ENCODE results near the gene NFIX. TPM values are rescaled to one million over a fixed set of nuclear protein-coding genes. Genes with fewer than 3 reads are reported as not detected.

The NFIX gene
- polyA plus RNA-seq, 1 donor (not counting 4 experiments of a cell fraction or from before 2014, with no cell fraction given) = 5.2 TPM

DNA sequence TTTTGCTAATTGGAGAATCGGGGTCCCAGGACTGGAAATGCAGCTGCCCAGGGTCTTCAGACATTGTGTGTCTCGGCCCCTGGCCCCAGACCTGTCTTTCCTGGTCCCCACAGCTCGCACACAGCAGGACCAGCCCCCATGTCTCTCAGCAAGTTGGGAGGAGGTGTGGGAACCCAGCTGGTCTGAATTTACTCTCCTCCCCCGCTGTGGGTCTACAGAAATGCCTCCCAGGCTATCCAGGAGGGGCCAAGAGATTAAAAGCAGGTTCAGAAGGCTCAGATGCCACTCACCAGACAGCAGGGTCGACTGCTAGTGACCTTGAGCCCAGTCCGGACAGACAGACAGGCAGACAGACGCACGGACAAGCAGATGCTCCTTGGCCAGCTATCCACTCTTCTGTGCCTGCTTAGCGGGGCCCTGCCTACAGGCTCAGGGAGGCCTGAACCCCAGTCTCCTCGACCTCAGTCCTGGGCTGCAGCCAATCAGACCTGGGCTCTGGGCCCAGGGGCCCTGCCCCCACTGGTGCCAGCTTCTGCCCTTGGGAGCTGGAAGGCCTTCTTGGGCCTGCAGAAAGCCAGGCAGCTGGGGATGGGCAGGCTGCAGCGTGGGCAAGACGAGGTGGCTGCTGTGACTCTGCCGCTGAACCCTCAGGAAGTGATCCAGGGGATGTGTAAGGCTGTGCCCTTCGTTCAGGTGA lies 25.8 kb upstream of the NFIX start, which contains the start of gene DAND5:
TSS of gene DAND5 (plus strand) at position 285 of the 697 bp plus-strand sequence. CDS start at position 370, 85 bp downstream.
- H4K20me1 ChIP-seq (ENCODE audit: control insufficient read depth, extremely low read depth, insufficient read depth, low read length) = no peaks in the 10 kb centered on the region
- no peak for FAIRE-seq
- H2AFZ ChIP-seq (ENCODE audit: control insufficient read depth, low read length) = no peak within 1 kb of the TSS
- no peak for DNase-seq (ENCODE audit: low read depth, low spot score)
- peaks cover 4% of the 10 kb centered on the region for H3K4me1 ChIP-seq (ENCODE audit: control insufficient read depth, extremely low read depth, insufficient read depth, low read length)
- H3K27me3 ChIP-seq (ENCODE audit: control insufficient read depth, extremely low read depth, insufficient read depth, low read length) = no peaks in the 10 kb centered on the region
- no peak for TF ChIP-seq EZH2 (IDR thresholded peaks at IDR 0.05; ENCODE audit: low read length)
- TF ChIP-seq, protein P1, sequence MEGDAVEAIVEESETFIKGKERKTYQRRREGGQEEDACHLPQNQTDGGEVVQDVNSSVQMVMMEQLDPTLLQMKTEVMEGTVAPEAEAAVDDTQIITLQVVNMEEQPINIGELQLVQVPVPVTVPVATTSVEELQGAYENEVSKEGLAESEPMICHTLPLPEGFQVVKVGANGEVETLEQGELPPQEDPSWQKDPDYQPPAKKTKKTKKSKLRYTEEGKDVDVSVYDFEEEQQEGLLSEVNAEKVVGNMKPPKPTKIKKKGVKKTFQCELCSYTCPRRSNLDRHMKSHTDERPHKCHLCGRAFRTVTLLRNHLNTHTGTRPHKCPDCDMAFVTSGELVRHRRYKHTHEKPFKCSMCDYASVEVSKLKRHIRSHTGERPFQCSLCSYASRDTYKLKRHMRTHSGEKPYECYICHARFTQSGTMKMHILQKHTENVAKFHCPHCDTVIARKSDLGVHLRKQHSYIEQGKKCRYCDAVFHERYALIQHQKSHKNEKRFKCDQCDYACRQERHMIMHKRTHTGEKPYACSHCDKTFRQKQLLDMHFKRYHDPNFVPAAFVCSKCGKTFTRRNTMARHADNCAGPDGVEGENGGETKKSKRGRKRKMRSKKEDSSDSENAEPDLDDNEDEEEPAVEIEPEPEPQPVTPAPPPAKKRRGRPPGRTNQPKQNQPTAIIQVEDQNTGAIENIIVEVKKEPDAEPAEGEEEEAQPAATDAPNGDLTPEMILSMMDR (optimal IDR thresholded peaks at IDR 0.05 in 1 of 3, IDR thresholded peaks at IDR 0.05 in 1 of 3, conservative IDR thresholded peaks at IDR 0.05 in 1 of 3; ENCODE audit: extremely low read depth in 1 of 3, insufficient read depth in 2 of 3, low read length in 3 of 3) = no peak
- H3K79me2 ChIP-seq (ENCODE audit: control insufficient read depth, insufficient read depth, low read length) = no peaks in the 10 kb centered on the region
- no peaks in the 10 kb centered on the region for H3K36me3 ChIP-seq (ENCODE audit: control insufficient read depth in 2 of 2, extremely low read depth in 1 of 2, insufficient read depth in 2 of 2, low read length in 2 of 2)
- H3K9ac ChIP-seq (ENCODE audit: control insufficient read depth, extremely low read depth, insufficient read depth, low read length) = no peak within 1 kb of the TSS
- H3K4me2 ChIP-seq (ENCODE audit: control insufficient read depth, extremely low read depth, insufficient read depth, low read depth, low read length) = no peak within 1 kb of the TSS
- H3K9me3 ChIP-seq (ENCODE audit: control insufficient read depth, low read depth, low read length) = no peaks in the 10 kb centered on the region
- no peak within 1 kb of the TSS for H3K4me3 ChIP-seq (ENCODE audit: control insufficient read depth in 2 of 3, extremely low read depth in 1 of 3, insufficient read depth in 2 of 3, low read depth in 1 of 3, low read length in 3 of 3)
- H3K9me1 ChIP-seq (ENCODE audit: control insufficient read depth, extremely low read depth, insufficient read depth, low read length) = no peaks in the 10 kb centered on the region
- dilution Hi-C loops (cut with MboI; ENCODE audit: extremely low pct_ligation_motif_present, low sequenced_read_pairs) = no loop called here
- H3K27ac ChIP-seq (ENCODE audit: control insufficient read depth, insufficient read depth, low read length) = no peak within 1 kb of the TSS

DNA sequence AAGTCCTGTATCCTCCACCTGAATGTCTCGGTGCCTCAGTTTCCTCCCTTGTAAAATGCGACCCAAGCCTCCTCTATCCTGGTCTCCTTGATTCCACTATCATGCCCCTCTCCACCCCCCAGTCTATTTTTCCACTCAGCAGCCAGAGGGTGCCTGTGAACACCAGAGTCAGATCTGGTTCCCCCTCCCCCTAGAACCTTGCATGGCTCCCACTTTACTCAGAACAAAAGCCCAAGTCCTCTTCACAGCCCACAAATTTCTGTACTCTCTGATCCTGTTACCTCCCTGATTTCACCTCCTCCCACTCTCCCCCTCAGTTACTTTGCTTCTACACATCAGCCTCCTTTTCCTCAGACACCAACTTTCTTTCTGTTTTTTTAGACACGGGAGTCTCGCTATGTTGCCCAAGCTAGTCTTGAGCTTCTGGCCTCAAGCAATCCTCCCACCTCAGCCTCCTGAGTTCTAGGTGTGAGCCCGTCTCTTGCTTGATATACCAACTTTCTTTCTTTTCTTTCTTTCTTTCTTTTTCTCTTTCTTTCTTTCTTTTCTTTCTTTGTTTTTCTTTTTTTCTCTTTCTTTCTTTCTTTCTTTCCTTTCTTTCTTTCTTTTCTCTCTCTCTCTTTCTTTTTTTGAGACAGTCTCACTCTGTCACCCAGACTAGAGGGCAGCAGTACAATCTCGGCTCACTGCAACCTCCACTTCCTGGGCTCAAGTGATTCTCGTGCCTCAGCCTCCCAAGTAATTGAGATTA lies 25.0 kb upstream of the NFIX start:
- Histone ChIP-seq H3K4me3 (ENCODE audit: control insufficient read depth in 2 of 3, extremely low read depth in 1 of 3, insufficient read depth in 2 of 3, low read depth in 1 of 3, low read length in 3 of 3) (no peak overlapping the region), H3K9me3 (ENCODE audit: control insufficient read depth, low read depth, low read length) (no peaks in the 10 kb centered on the region), H2AFZ (ENCODE audit: control insufficient read depth, low read length) (no peak overlapping the region), H3K79me2 (ENCODE audit: control insufficient read depth, insufficient read depth, low read length) (no peaks in the 10 kb centered on the region), H3K4me1 (ENCODE audit: control insufficient read depth, extremely low read depth, insufficient read depth, low read length) (peaks cover 2% of the 10 kb centered on the region), H3K27me3 (ENCODE audit: control insufficient read depth, extremely low read depth, insufficient read depth, low read length) (no peaks in the 10 kb centered on the region), H3K9ac (ENCODE audit: control insufficient read depth, extremely low read depth, insufficient read depth, low read length) (no peak overlapping the region), H3K4me2 (ENCODE audit: control insufficient read depth, extremely low read depth, insufficient read depth, low read depth, low read length) (no peak overlapping the region), H3K9me1 (ENCODE audit: control insufficient read depth, extremely low read depth, insufficient read depth, low read length) (no peaks in the 10 kb centered on the region), H3K36me3 (ENCODE audit: control insufficient read depth in 2 of 2, extremely low read depth in 1 of 2, insufficient read depth in 2 of 2, low read length in 2 of 2) (no peaks in the 10 kb centered on the region), H3K27ac (ENCODE audit: control insufficient read depth, insufficient read depth, low read length) (no peak overlapping the region), H4K20me1 (ENCODE audit: control insufficient read depth, extremely low read depth, insufficient read depth, low read length) (no peaks in the 10 kb centered on the region)
- dilution Hi-C loops (cut with MboI; ENCODE audit: extremely low pct_ligation_motif_present, low sequenced_read_pairs) = no loop called here
- FAIRE-seq (no peak), DNase-seq (ENCODE audit: low read depth, low spot score) (no peak)
- TF ChIP-seq, protein P1 (optimal IDR thresholded peaks at IDR 0.05 in 1 of 3, IDR thresholded peaks at IDR 0.05 in 1 of 3, conservative IDR thresholded peaks at IDR 0.05 in 1 of 3; ENCODE audit: extremely low read depth in 1 of 3, insufficient read depth in 2 of 3, low read length in 3 of 3) = no peak
- no peak for TF ChIP-seq EZH2 (IDR thresholded peaks at IDR 0.05; ENCODE audit: low read length)
